GM21717 (cell line): ENCODE measurements around the gene STS.
A peak's percentile ranks its signal among the peaks of the same experiment; 100 is the strongest.
"Not testable (repeated sequence)": the region's sequence is repeated elsewhere in the genome, so short reads cannot be mapped to it uniquely, and the experiment has no call there.

Source experiments
- ATAC-seq: cut with Tn5 transposase; IDR thresholded peaks from one replicate; pipeline ENCODE4 v1.9.1; 2021; ENCODE audit warnings: mild to moderate bottlenecking, moderate library complexity; ENCODE audit not compliant: unreplicated experiment

Gene STS

GRCh38 chrX:7178859-7179258 lies 31.3 kb downstream of the STS start:
- ATAC-seq = not testable (repeated sequence)

- no peak for ATAC-seq
These were observed 31.9 kb downstream of the STS start for GRCh38 chrX:7179446-7179845.

- ATAC-seq = no peak
These were observed 37.3 kb downstream of the STS start for GRCh38 chrX:7184816-7185215.

- no peak for ATAC-seq
These were observed 41.2 kb downstream of the STS start for GRCh38 chrX:7188672-7189071.

- ATAC-seq = no peak
These were observed 42.6 kb downstream of the STS start for GRCh38 chrX:7190157-7190556.

GRCh38 chrX:7191681-7192110 lies 44.2 kb downstream of the STS start:
- peak; percentile 58 for ATAC-seq

GRCh38 chrX:7192871-7193270 lies 45.4 kb downstream of the STS start:
- ATAC-seq = no peak

- ATAC-seq = no peak
These were observed 47.1 kb downstream of the STS start for GRCh38 chrX:7194606-7195005.
